Measurements from ENCODE around the gene PWWP2B.

GRCh38 chr10:132418527-132419416 is 21.8 kb downstream of the PWWP2B start:
- no peak for TF ChIP-seq CTCF (IDR thresholded peaks at IDR 0.05)
- TF ChIP-seq EP300 (IDR thresholded peaks at IDR 0.05): no peak
- TF ChIP-seq POLR2A (IDR thresholded peaks at IDR 0.05): peak in 1 of 2 donors; percentile 65
- peak in 3 of 4 donors; percentile 13 to 53 (median 42) for TF ChIP-seq POLR2AphosphoS5 (IDR thresholded peaks at IDR 0.05)

Data from sigmoid colon (tissue), 4 donors.